ENCODE data around the gene CCDC148. TPM values are rescaled to one million over a fixed set of nuclear protein-coding genes. Genes with fewer than 3 reads are reported as not detected.

CCDC148 gene
- total RNA-seq, 4 donors from 2014 or later, result 0.66 TPM; not detected in 3

DNA sequence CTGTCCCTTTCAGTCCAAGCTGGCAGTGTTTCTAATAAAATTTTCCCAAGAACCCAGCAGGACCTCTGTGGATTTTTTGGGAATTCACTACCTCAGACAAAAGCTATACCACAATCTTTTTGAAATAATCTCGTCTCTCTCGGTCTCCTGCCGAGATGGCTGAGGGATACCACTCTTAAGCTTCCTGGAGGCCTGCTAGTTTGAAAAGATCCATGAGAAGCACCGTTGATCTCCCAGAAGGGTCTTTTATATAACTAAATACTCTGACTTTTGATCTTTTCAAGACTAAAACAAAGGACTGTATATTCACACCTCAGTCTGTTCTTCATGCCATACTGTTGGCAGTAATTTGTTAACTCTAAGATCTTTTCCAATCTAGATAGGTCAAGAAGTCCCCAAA is 213.2 kb downstream of the CCDC148 start:
- Histone ChIP-seq H3K9me3 (no peaks in the 10 kb centered on the region), H3K27ac (no peak overlapping the region), H3K4me1 (no peaks in the 10 kb centered on the region), H3K27me3 (no peaks in the 10 kb centered on the region), H3K4me3 (no peak overlapping the region), H3K36me3 (no peaks in the 10 kb centered on the region)
- TF ChIP-seq, protein P1, sequence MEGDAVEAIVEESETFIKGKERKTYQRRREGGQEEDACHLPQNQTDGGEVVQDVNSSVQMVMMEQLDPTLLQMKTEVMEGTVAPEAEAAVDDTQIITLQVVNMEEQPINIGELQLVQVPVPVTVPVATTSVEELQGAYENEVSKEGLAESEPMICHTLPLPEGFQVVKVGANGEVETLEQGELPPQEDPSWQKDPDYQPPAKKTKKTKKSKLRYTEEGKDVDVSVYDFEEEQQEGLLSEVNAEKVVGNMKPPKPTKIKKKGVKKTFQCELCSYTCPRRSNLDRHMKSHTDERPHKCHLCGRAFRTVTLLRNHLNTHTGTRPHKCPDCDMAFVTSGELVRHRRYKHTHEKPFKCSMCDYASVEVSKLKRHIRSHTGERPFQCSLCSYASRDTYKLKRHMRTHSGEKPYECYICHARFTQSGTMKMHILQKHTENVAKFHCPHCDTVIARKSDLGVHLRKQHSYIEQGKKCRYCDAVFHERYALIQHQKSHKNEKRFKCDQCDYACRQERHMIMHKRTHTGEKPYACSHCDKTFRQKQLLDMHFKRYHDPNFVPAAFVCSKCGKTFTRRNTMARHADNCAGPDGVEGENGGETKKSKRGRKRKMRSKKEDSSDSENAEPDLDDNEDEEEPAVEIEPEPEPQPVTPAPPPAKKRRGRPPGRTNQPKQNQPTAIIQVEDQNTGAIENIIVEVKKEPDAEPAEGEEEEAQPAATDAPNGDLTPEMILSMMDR (IDR thresholded peaks at IDR 0.05 in 4 of 5, conservative IDR thresholded peaks at IDR 0.05 in 1 of 5), result no peak
- no peak for DNase-seq
- no peak for ATAC-seq
- in situ Hi-C loops (cut with MboI; ENCODE audit: low sequenced_read_pairs in 4 of 4), result no loop called here
- intact Hi-C loops (cut with DNase I; ENCODE audit: low total_unique reads), result no loop called here

DNA sequence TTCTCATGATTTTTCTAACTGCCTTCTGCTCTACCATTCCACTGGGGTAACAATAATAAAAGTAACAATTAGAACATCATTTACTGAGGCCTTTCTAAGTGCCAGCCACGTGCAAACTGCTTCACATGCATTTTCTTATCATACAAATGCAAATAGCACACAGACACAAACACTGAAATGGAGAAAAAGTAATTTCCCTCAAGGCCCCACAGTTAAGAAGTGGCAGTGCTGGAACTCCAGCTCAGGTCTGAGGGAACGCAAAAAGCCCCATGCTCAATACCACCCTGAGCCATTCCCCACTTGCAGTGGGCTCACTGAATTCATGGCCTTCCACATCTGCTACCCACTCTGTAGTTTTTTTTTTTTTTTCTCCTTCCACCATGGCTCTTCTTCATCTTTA is 214.3 kb downstream of the CCDC148 start:
- H3K27me3 ChIP-seq, result no peaks in the 10 kb centered on the region
- intact Hi-C loops (cut with DNase I; ENCODE audit: low total_unique reads), result no loop called here
- TF ChIP-seq, protein P1 (IDR thresholded peaks at IDR 0.05 in 4 of 5, conservative IDR thresholded peaks at IDR 0.05 in 1 of 5), result no peak
- TF ChIP-seq POLR2A (IDR thresholded peaks at IDR 0.05), result no peak

DNA sequence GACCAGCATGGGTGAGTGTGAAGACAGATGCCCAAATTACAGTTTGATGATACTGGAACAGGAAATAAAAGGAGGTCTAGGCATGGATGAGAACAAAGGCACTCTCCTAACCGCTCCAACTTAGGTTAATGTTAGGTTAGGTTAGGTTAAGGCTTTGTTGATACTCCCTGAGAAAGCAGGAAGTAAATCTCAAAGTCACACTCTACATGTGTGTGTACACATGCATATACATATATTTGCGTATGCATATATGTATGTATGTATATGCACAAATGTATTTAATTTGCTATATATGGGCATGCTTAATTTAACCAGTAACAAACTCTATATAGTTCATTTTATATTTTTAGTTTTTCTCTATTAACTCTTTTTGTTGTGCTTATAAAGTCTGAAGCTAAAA is 215.6 kb downstream of the CCDC148 start:
- no peaks in the 10 kb centered on the region for H3K36me3 ChIP-seq

More for the DNA sequence above, 214.3 kb downstream of the CCDC148 start:
- no peak for DNase-seq
- no peak for ATAC-seq
- Histone ChIP-seq H3K4me3 (no peak overlapping the region), H3K4me1 (no peaks in the 10 kb centered on the region), H3K9me3 (no peaks in the 10 kb centered on the region), H3K36me3 (no peaks in the 10 kb centered on the region), H3K27ac (no peak overlapping the region)
- in situ Hi-C loops (cut with MboI; ENCODE audit: low sequenced_read_pairs in 4 of 4), result no loop called here

DNA sequence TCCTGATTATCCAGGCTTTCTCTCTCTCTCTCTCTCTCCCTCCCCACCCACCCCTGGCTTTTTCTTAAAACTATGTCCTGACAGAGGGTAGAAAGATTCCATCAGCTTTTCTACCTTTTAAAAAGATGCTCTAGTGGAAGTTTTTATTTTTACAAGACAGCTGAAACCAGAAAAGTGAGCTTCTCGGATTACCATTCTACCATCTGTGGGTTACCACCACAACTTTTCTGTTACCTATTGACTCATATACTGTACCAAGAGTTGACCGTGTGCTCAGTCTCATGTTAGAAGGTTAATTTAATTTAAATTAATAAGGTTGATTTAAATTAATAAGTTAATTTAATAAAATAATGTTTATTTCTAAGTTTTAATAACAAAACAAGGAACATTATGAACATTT is 217.3 kb downstream of the CCDC148 start:
- in situ Hi-C loops (cut with MboI; ENCODE audit: low sequenced_read_pairs in 4 of 4), result no loop called here
- Histone ChIP-seq H3K27me3 (no peaks in the 10 kb centered on the region), H3K27ac (no peak overlapping the region), H3K9me3 (no peaks in the 10 kb centered on the region), H3K4me3 (no peak overlapping the region), H3K36me3 (no peaks in the 10 kb centered on the region), H3K4me1 (no peaks in the 10 kb centered on the region)
- ATAC-seq, result no peak
- TF ChIP-seq POLR2A (IDR thresholded peaks at IDR 0.05), result no peak
- TF ChIP-seq, protein P1 (IDR thresholded peaks at IDR 0.05 in 4 of 5, conservative IDR thresholded peaks at IDR 0.05 in 1 of 5), result no peak
- DNase-seq, result no peak
- intact Hi-C loops (cut with DNase I; ENCODE audit: low total_unique reads), result no loop called here

More for the DNA sequence above, 215.6 kb downstream of the CCDC148 start:
- ATAC-seq (no peak), DNase-seq (no peak)
- H3K4me1 ChIP-seq, result no peaks in the 10 kb centered on the region
- no peak overlapping the region for H3K27ac ChIP-seq
- intact Hi-C loops (cut with DNase I; ENCODE audit: low total_unique reads), result no loop called here
- no peaks in the 10 kb centered on the region for H3K27me3 ChIP-seq
- H3K4me3 ChIP-seq, result no peak overlapping the region
- no peaks in the 10 kb centered on the region for H3K9me3 ChIP-seq
- no peak for TF ChIP-seq POLR2A (IDR thresholded peaks at IDR 0.05)
- TF ChIP-seq, protein P1 (IDR thresholded peaks at IDR 0.05 in 4 of 5, conservative IDR thresholded peaks at IDR 0.05 in 1 of 5), result no peak
- in situ Hi-C loops (cut with MboI; ENCODE audit: low sequenced_read_pairs in 4 of 4), result no loop called here

DNA sequence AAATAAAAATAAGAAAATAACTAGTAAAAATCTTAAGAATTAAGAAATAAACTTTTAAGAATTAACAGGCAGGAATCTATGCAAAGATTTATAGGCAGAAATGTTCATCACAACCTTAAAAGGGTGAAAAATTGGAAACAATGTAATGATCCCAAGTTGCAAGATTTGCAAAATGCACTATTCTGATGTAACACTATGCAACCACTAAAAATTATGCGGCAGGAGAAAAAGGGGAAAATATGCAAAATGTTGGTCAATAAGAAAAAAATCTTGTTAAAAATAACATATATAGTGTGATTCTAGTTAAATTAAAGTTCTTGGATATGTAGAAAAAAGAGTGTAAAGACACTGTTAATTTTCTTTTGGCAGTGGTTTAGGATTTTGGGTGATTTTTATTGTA is 222.1 kb downstream of the CCDC148 start:
- no peak overlapping the region for H3K27ac ChIP-seq
- intact Hi-C loops (cut with DNase I; ENCODE audit: low total_unique reads) (no loop called here), in situ Hi-C loops (cut with MboI; ENCODE audit: low sequenced_read_pairs in 4 of 4) (no loop called here)
- DNase-seq, result no peak
- ATAC-seq, result no peak
- no peaks in the 10 kb centered on the region for H3K4me1 ChIP-seq
- no peaks in the 10 kb centered on the region for H3K27me3 ChIP-seq
- no peak for TF ChIP-seq POLR2A (IDR thresholded peaks at IDR 0.05)
- TF ChIP-seq, protein P1 (IDR thresholded peaks at IDR 0.05 in 4 of 5, conservative IDR thresholded peaks at IDR 0.05 in 1 of 5), result no peak
- no peak overlapping the region for H3K4me3 ChIP-seq
- H3K36me3 ChIP-seq, result no peaks in the 10 kb centered on the region
- H3K9me3 ChIP-seq, result no peaks in the 10 kb centered on the region
